ENCODE measurements around the gene RYR1. TPM values are rescaled to one million over a fixed set of nuclear protein-coding genes. Genes with fewer than 3 reads are reported as not detected.

RYR1 gene
- total RNA-seq, 2 donors from 2014 or later: 0.33 to 1.0 TPM

- 63 to 70% methylated on average over 6 to 7 of the region's 7 CpGs for WGBS, 2 donors
- H3K27ac ChIP-seq: no peak overlapping the region
- intact Hi-C loops (cut with DNase I): loop anchor here (10.0 kb wide), 1 partner anchor 388 kb away; the partner anchor contains the start of gene CCER2
- H3K9me3 ChIP-seq: no peaks in the 10 kb centered on the region
- no peaks in the 10 kb centered on the region for H3K4me1 ChIP-seq
- TF ChIP-seq CTCF (IDR thresholded peaks at IDR 0.05) (no peak), POLR2A (IDR thresholded peaks at IDR 0.05) (no peak)
- no peak for DNase-seq
- no peak overlapping the region for H3K4me3 ChIP-seq
- H3K36me3 ChIP-seq (replicated peaks in 1 of 2; ENCODE audit: insufficient read depth in 1 of 2, low read depth in 2 of 2): no peaks in the 10 kb centered on the region
- H3K27me3 ChIP-seq: no peaks in the 10 kb centered on the region
- ATAC-seq: no peak
Measured at GRCh38 chr19:38526430-38526829, 92.9 kb downstream of the RYR1 start.

GRCh38 chr19:38527466-38528136 is 94.1 kb downstream of the RYR1 start:
- DNase-seq: no peak
- intact Hi-C loops (cut with DNase I): loop anchor here (10.0 kb wide), 1 partner anchor 387 kb away; the partner anchor contains the start of gene CCER2
- no peaks in the 10 kb centered on the region for H3K9me3 ChIP-seq
- TF ChIP-seq POLR2A (IDR thresholded peaks at IDR 0.05): no peak
- TF ChIP-seq CTCF (IDR thresholded peaks at IDR 0.05): no peak
- no peaks in the 10 kb centered on the region for H3K36me3 ChIP-seq (replicated peaks in 1 of 2; ENCODE audit: insufficient read depth in 1 of 2, low read depth in 2 of 2)
- H3K27me3 ChIP-seq: no peaks in the 10 kb centered on the region
- no peaks in the 10 kb centered on the region for H3K4me1 ChIP-seq
- ATAC-seq: no peak
- WGBS, 2 donors: 59 to 62% methylated on average over 19 to 32 of the region's 32 CpGs
- no peak overlapping the region for H3K4me3 ChIP-seq
- no peak overlapping the region for H3K27ac ChIP-seq

GRCh38 chr19:38528213-38528755 is 94.8 kb downstream of the RYR1 start:
- no peak overlapping the region for H3K4me3 ChIP-seq
- no peaks in the 10 kb centered on the region for H3K9me3 ChIP-seq
- H3K36me3 ChIP-seq (replicated peaks in 1 of 2; ENCODE audit: insufficient read depth in 1 of 2, low read depth in 2 of 2): no peaks in the 10 kb centered on the region
- no peaks in the 10 kb centered on the region for H3K4me1 ChIP-seq
- intact Hi-C loops (cut with DNase I): loop anchor here (10.0 kb wide), 1 partner anchor 387 kb away; the partner anchor contains the start of gene CCER2
- ATAC-seq (no peak), DNase-seq (no peak)
- TF ChIP-seq POLR2A (IDR thresholded peaks at IDR 0.05) (no peak), CTCF (IDR thresholded peaks at IDR 0.05) (no peak)
- 59 to 71% methylated on average over 21 to 22 of the region's 24 CpGs for WGBS, 2 donors
- no peaks in the 10 kb centered on the region for H3K27me3 ChIP-seq
- H3K27ac ChIP-seq: no peak overlapping the region

- Histone ChIP-seq H3K4me1 (no peaks in the 10 kb centered on the region), H3K27me3 (no peaks in the 10 kb centered on the region), H3K4me3 (no peak overlapping the region), H3K9me3 (no peaks in the 10 kb centered on the region), H3K36me3 (replicated peaks in 1 of 2; ENCODE audit: insufficient read depth in 1 of 2, low read depth in 2 of 2) (no peaks in the 10 kb centered on the region), H3K27ac (no peak overlapping the region)
- TF ChIP-seq CTCF (IDR thresholded peaks at IDR 0.05) (no peak), POLR2A (IDR thresholded peaks at IDR 0.05) (no peak)
- ATAC-seq: no peak
- intact Hi-C loops (cut with DNase I): loop anchor here (10.0 kb wide), 1 partner anchor 386 kb away; the partner anchor contains the start of gene CCER2
- no peak for DNase-seq
- WGBS, 2 donors: 77 to 78% methylated on average over 6 of the region's 6 CpGs
Measured at GRCh38 chr19:38528931-38529330, 95.4 kb downstream of the RYR1 start.

All from body of pancreas (tissue), 4 donors.